HG02759 (cell line): ENCODE data around the gene ZNF253.
"Not testable (repeated sequence)": the region's sequence is repeated elsewhere in the genome, so short reads cannot be mapped to it uniquely, and the experiment has no call there.

Source experiments
- ATAC-seq: cut with Tn5 transposase; IDR thresholded peaks from one replicate; pipeline ENCODE4 v1.9.1; 2021; ENCODE audit warnings: mild to moderate bottlenecking, moderate library complexity; ENCODE audit not compliant: unreplicated experiment

The ZNF253 gene

GRCh38 chr19:19865750-19866610 is at the start of gene ZNF253:
TSS of gene ZNF253 (plus strand) at chr19:19865882. CDS start at chr19:19865997, 115 bp downstream.
- ATAC-seq, result peak; percentile 96

GRCh38 chr19:19816679-19817078 is 49.0 kb upstream of the ZNF253 start:
- no peak for ATAC-seq

GRCh38 chr19:19817357-19817756 is 48.3 kb upstream of the ZNF253 start:
- ATAC-seq, result no peak

- peak; percentile 16 for ATAC-seq
Observed at GRCh38 chr19:19820774-19821320, 44.8 kb upstream of the ZNF253 start.

GRCh38 chr19:19821366-19821951 is 44.2 kb upstream of the ZNF253 start, which contains the start of gene ZNF506:
TSS of gene ZNF506 (minus strand) at chr19:19821750. CDS start at chr19:19821603, 147 bp downstream.
- peak; percentile 91 for ATAC-seq

GRCh38 chr19:19821976-19822375 is 43.7 kb upstream of the ZNF253 start:
- ATAC-seq, result not testable (repeated sequence)

- no peak for ATAC-seq
Observed at GRCh38 chr19:19823916-19824315, 41.8 kb upstream of the ZNF253 start.

- no peak for ATAC-seq
Observed at GRCh38 chr19:19826875-19827274, 38.8 kb upstream of the ZNF253 start.

- ATAC-seq, result no peak
Observed at GRCh38 chr19:19835560-19836038, 30.1 kb upstream of the ZNF253 start.

GRCh38 chr19:19847781-19848180 is 17.9 kb upstream of the ZNF253 start:
- ATAC-seq, result no peak

- ATAC-seq, result no peak
Observed at GRCh38 chr19:19849056-19849455, 16.6 kb upstream of the ZNF253 start.

GRCh38 chr19:19851740-19852139 is 13.9 kb upstream of the ZNF253 start:
- ATAC-seq, result not testable (repeated sequence)

- ATAC-seq, result no peak
Observed at GRCh38 chr19:19858751-19859150, 6.9 kb upstream of the ZNF253 start.

GRCh38 chr19:19860756-19861390 is 4.8 kb upstream of the ZNF253 start:
- ATAC-seq, result no peak

GRCh38 chr19:19866611-19867248 is 1.0 kb downstream of the ZNF253 start:
- no peak for ATAC-seq

- not testable (repeated sequence) for ATAC-seq
Observed at GRCh38 chr19:19870086-19870485, 4.4 kb downstream of the ZNF253 start.

GRCh38 chr19:19871932-19872331 is 6.2 kb downstream of the ZNF253 start:
- ATAC-seq, result no peak

GRCh38 chr19:19873381-19873780 is 7.7 kb downstream of the ZNF253 start:
- ATAC-seq, result no peak

- no peak for ATAC-seq
Observed at GRCh38 chr19:19877724-19878123, 12.0 kb downstream of the ZNF253 start.

- no peak for ATAC-seq
Observed at GRCh38 chr19:19884583-19884982, 18.9 kb downstream of the ZNF253 start.
